H1 (cell line): ENCODE results near the gene DDX60. TPM values are rescaled to one million over a fixed set of nuclear protein-coding genes. Genes with fewer than 3 reads are reported as not detected.

Source experiments
- CTCF ChIA-PET: fragments of 300-600 bp; sonication (Branson Sonifier 250); formaldehyde crosslinking; loops from one replicate; lab custom pipeline; 2021; ENCODE audit not compliant: partially characterized antibody; lab: Charles Lee
- POLR2A ChIA-PET: fragments of 300-600 bp; sonication (Branson Sonifier 250); formaldehyde crosslinking; loops from one replicate; lab custom pipeline; 2021; ENCODE audit warnings: inconsistent platforms; ENCODE audit not compliant: partially characterized antibody; lab: Charles Lee
- DNase-seq, 2 experiments: peaks; one replicate each; pipeline versions ENCODE4 v3.0.0 to v3.0.0-alpha.2; 2010 to 2022; ENCODE audit warnings: low spot score in 2 of 2, low read depth in 1 of 2, mixed read lengths in 1 of 2
- FAIRE-seq: peaks from 2 replicates; lab custom pipeline; 2011; peaks lifted over from hg19 to GRCh38; lab: Jason Lieb, UNC
- H2AFZ ChIP-seq: 2 replicates; pipeline ENCODE4 v1.8.1; 2012; ENCODE audit warnings: low read length, inconsistent platforms
- H2AK5ac ChIP-seq: 2 replicates; pipeline ENCODE4 v1.6.1; 2013; ENCODE audit warnings: low read depth, low read length
- H2BK120ac ChIP-seq: replicated peaks from 2 replicates; pipeline ENCODE3; 2013; ENCODE audit warnings: low read depth, low read length, inconsistent platforms
- H2BK12ac ChIP-seq: 2 replicates; pipeline ENCODE4 v1.6.1; 2013; ENCODE audit warnings: low read depth, low read length
- H2BK15ac ChIP-seq: 2 replicates; pipeline ENCODE4 v1.6.1; 2013; ENCODE audit warnings: low read length
- H2BK20ac ChIP-seq: 2 replicates; pipeline ENCODE4 v1.6.1; 2013; ENCODE audit warnings: low read length
- H2BK5ac ChIP-seq: 2 replicates; pipeline ENCODE4 v1.6.1; 2013; ENCODE audit warnings: low read depth, low read length
- H3K14ac ChIP-seq: 2 replicates; pipeline ENCODE4 v1.6.1; 2013; ENCODE audit warnings: inconsistent platforms; ENCODE audit not compliant: insufficient read length
- H3K18ac ChIP-seq: 2 replicates; pipeline ENCODE4 v1.6.1; 2013; ENCODE audit warnings: low read length; ENCODE audit errors: extremely low read depth
- H3K23ac ChIP-seq: 2 replicates; pipeline ENCODE4 v1.6.1; 2013; ENCODE audit warnings: inconsistent platforms; ENCODE audit not compliant: insufficient read length
- H3K23me2 ChIP-seq: 2 replicates; pipeline ENCODE4 v1.6.1; 2013; ENCODE audit warnings: low read depth, low read length
- H3K27ac ChIP-seq: 2 replicates; pipeline ENCODE4 v1.6.1; 2011; ENCODE audit warnings: low read depth, low read length, inconsistent platforms
- H3K27me3 ChIP-seq, 4 experiments: replicated peaks in 1 of 4; 1 replicate in 1 of 4; 2 replicates in 3 of 4; pipeline versions ENCODE4 v1.6.1 to v1.8.1; 2011 to 2013; ENCODE audit warnings: low read length in 3 of 4, mild to moderate bottlenecking in 3 of 4, inconsistent platforms in 2 of 4, mixed read lengths in 2 of 4, moderate library complexity in 1 of 4; ENCODE audit not compliant: control insufficient read depth in 3 of 4, insufficient read depth in 3 of 4; ENCODE audit errors: extremely low read depth in 1 of 4
- H3K36me3 ChIP-seq, 4 experiments: 2 replicates each; pipeline versions ENCODE4 v1.6.1 to v1.8.1; 2011 to 2013; ENCODE audit warnings: mild to moderate bottlenecking in 4 of 4, low read length in 3 of 4, moderate library complexity in 2 of 4, control low read depth in 1 of 4, inconsistent platforms in 1 of 4; ENCODE audit not compliant: insufficient read depth in 4 of 4, control insufficient read depth in 2 of 4
- H3K4ac ChIP-seq: replicated peaks from 2 replicates; pipeline ENCODE3; 2013; ENCODE audit warnings: low read length, low read depth, mixed read lengths, inconsistent platforms; ENCODE audit not compliant: insufficient read length
- H3K4me1 ChIP-seq, 4 experiments: replicated peaks in 1 of 4; 1 replicate in 1 of 4; 2 replicates in 3 of 4; pipeline versions ENCODE4 v1.6.1 to v1.8.1; 2011 to 2013; ENCODE audit warnings: low read length in 3 of 4, inconsistent platforms in 2 of 4, mixed read lengths in 1 of 4; ENCODE audit not compliant: insufficient read depth in 4 of 4, control insufficient read depth in 3 of 4
- H3K4me2 ChIP-seq, 2 experiments: 2 replicates each; pipeline versions ENCODE4 v1.6.1 to v1.8.1; 2011 to 2013; ENCODE audit warnings: low read depth in 2 of 2, low read length in 2 of 2, control low read depth in 1 of 2, inconsistent platforms in 1 of 2, mild to moderate bottlenecking in 1 of 2; ENCODE audit not compliant: insufficient read depth in 1 of 2
- H3K4me3 ChIP-seq, 4 experiments: fragments of 200-600, 300-600 bp in 1 of 4; sonication (generic), shearing (Covaris generic), sonication (Bioruptor Twin) in 1 of 4; 2 replicates each; pipeline versions ENCODE4 v1.5.1 to v1.8.1; 2011 to 2016; ENCODE audit warnings: low read length in 4 of 4, low read depth in 3 of 4, control low read depth in 2 of 4, inconsistent platforms in 2 of 4, mild to moderate bottlenecking in 2 of 4, mixed read lengths in 1 of 4, moderate library complexity in 1 of 4; ENCODE audit not compliant: insufficient read depth in 2 of 4; ENCODE audit errors: extremely low read depth in 1 of 4
- H3K56ac ChIP-seq: replicated peaks from 2 replicates; pipeline ENCODE3; 2013; ENCODE audit warnings: low read depth, mild to moderate bottlenecking, mixed read lengths, low read length, inconsistent platforms; ENCODE audit not compliant: insufficient read length
- H3K79me1 ChIP-seq: 2 replicates; pipeline ENCODE4 v1.6.1; 2013; ENCODE audit warnings: low read depth, low read length, control low read depth
- H3K79me2 ChIP-seq, 2 experiments: 2 replicates each; pipeline versions ENCODE4 v1.6.1 to v1.8.1; 2012 to 2013; ENCODE audit warnings: low read length in 2 of 2, mild to moderate bottlenecking in 2 of 2, inconsistent platforms in 1 of 2; ENCODE audit not compliant: insufficient read depth in 2 of 2, control insufficient read depth in 1 of 2
- H3K9ac ChIP-seq, 4 experiments: replicated peaks in 1 of 4; 1 replicate in 1 of 4; 2 replicates in 3 of 4; pipeline versions ENCODE4 v1.6.1 to v1.8.1; 2011 to 2013; ENCODE audit warnings: low read depth in 3 of 4, low read length in 3 of 4, control low read depth in 2 of 4, mild to moderate bottlenecking in 2 of 4, moderate library complexity in 2 of 4, inconsistent platforms in 1 of 4; ENCODE audit errors: extremely low read depth in 1 of 4
- H3K9me3 ChIP-seq, 2 experiments: 2 replicates each; pipeline versions ENCODE4 v1.6.1 to v1.8.1; 2012 to 2013; ENCODE audit warnings: mild to moderate bottlenecking in 2 of 2, moderate library complexity in 2 of 2, control low read depth in 1 of 2, inconsistent platforms in 1 of 2, low read depth in 1 of 2, low read length in 1 of 2, mixed read lengths in 1 of 2; ENCODE audit not compliant: insufficient read depth in 2 of 2
- H4K20me1 ChIP-seq, 2 experiments: replicated peaks in 1 of 2; 2 replicates each; pipeline versions ENCODE3 to v1.8.1; 2011 to 2013; ENCODE audit warnings: inconsistent platforms in 2 of 2, low read length in 2 of 2, mild to moderate bottlenecking in 1 of 2; ENCODE audit not compliant: insufficient read depth in 2 of 2, control insufficient read depth in 1 of 2
- H4K5ac ChIP-seq: 2 replicates; pipeline ENCODE4 v1.6.1; 2013; ENCODE audit warnings: low read length, low read depth, mixed read lengths, inconsistent platforms; ENCODE audit not compliant: insufficient read length
- H4K8ac ChIP-seq: 2 replicates; pipeline ENCODE4 v1.8.0; 2013; ENCODE audit warnings: mild to moderate bottlenecking, moderate library complexity, low read length, inconsistent platforms; ENCODE audit not compliant: insufficient read depth; ENCODE audit errors: extremely low read depth
- H4K91ac ChIP-seq: replicated peaks from 2 replicates; pipeline ENCODE3; 2013; ENCODE audit warnings: low read length, mixed read lengths, inconsistent platforms; ENCODE audit not compliant: insufficient read length
- BCL11A ChIP-seq, 2 experiments: IDR thresholded peaks; one replicate each; pipeline ENCODE4 v1.6.1; 2011; ENCODE audit warnings: low read depth in 2 of 2, low read length in 2 of 2, mild to moderate bottlenecking in 2 of 2
- CHD2 ChIP-seq: IDR thresholded peaks from 2 replicates; pipeline ENCODE4 v1.6.1; 2012; ENCODE audit warnings: low read length, improper control_type of control experiment
- HDAC2 ChIP-seq, 2 experiments: fragments of 300-600 bp in 1 of 2; sonication (generic) in 1 of 2; IDR thresholded peaks; 2 replicates each; pipeline ENCODE4 v1.6.1; 2011 to 2012; ENCODE audit warnings: low read depth in 2 of 2, low read length in 2 of 2, mild to moderate bottlenecking in 2 of 2, moderate library complexity in 2 of 2, borderline replicate concordance in 1 of 2, inconsistent platforms in 1 of 2
- KDM5A ChIP-seq: fragments of 200-600 bp; IDR thresholded peaks from 2 replicates; pipeline ENCODE4 v1.7.1; 2012; ENCODE audit warnings: mild to moderate bottlenecking, low read length, inconsistent platforms, mixed read lengths
- NANOG ChIP-seq: IDR thresholded peaks from 2 replicates; pipeline ENCODE4 v1.6.1; 2011; ENCODE audit warnings: low read length, low read depth, mild to moderate bottlenecking, inconsistent platforms; ENCODE audit not compliant: insufficient read depth, poor library complexity, severe bottlenecking
- NRF1 ChIP-seq: IDR thresholded peaks from 2 replicates; pipeline ENCODE4 v1.6.1; 2011; ENCODE audit warnings: mild to moderate bottlenecking, low read depth, low read length, improper control_type of control experiment
- PHF8 ChIP-seq: fragments of 200-600 bp; sonication (generic); conservative IDR thresholded peaks from 2 replicates; pipeline ENCODE4 v1.7.1; 2012; ENCODE audit warnings: low read depth, mild to moderate bottlenecking, inconsistent platforms, low read length, moderate library complexity
- POU5F1 ChIP-seq: IDR thresholded peaks from 2 replicates; pipeline ENCODE4 v1.6.1; 2011; ENCODE audit warnings: low read depth, mild to moderate bottlenecking, low read length, moderate library complexity
- RXRA ChIP-seq: IDR thresholded peaks from 2 replicates; pipeline ENCODE4 v1.6.1; 2011; ENCODE audit warnings: low read depth, mild to moderate bottlenecking, low read length, moderate library complexity; ENCODE audit not compliant: insufficient read depth
- SIX5 ChIP-seq: IDR thresholded peaks from 2 replicates; pipeline ENCODE4 v1.6.1; 2011; ENCODE audit warnings: mild to moderate bottlenecking, low read depth, low read length
- TAF1 ChIP-seq: IDR thresholded peaks from 2 replicates; pipeline ENCODE4 v1.6.1; 2011; ENCODE audit warnings: mild to moderate bottlenecking, low read depth, low read length
- TCF12 ChIP-seq: IDR thresholded peaks from 2 replicates; pipeline ENCODE4 v1.6.1; 2011; ENCODE audit warnings: low read depth, mild to moderate bottlenecking, low read length
- WGBS, 2 experiments: shearing (Covaris generic) in 1 of 2; methylation state at CpG; one replicate each; pipeline versions ENCODE4 v1.1.6 to v1.1.7; 2013 to 2015; ENCODE audit warnings: low lambda C conversion rate in 2 of 2, mixed read lengths in 2 of 2, inconsistent platforms in 1 of 2, low coverage in 1 of 2, missing lambda C conversion rate in 1 of 2; ENCODE audit not compliant: insufficient replicate concordance in 2 of 2, insufficient coverage in 1 of 2, insufficient read length in 1 of 2; ENCODE audit errors: extremely low coverage in 1 of 2, missing lambda C conversion rate in 1 of 2; 5-methylcytosine and 5-hydroxymethylcytosine counted together
- polyA plus RNA-seq, 7 experiments: library from polyadenylated mRNA; depleted of rRNA in 3 of 7; stranded (reverse) in 5 of 7; unstranded in 2 of 7; fragments of >200 nt in 5 of 7; fragments of 200-250 nt in 2 of 7; gene quantifications; 1 replicate in 5 of 7; 2 replicates in 1 of 7; 4 replicates in 1 of 7; pipeline versions ENCODE4 v1.2.1 to v1.2.3, GENCODE V29; 2011 to 2013; ENCODE audit warnings: missing spikeins in 2 of 7, mixed read lengths in 2 of 7
- total RNA-seq: library from RNA; stranded (reverse); fragmentation: NEBNext Ultra II Directional; extraction: Animal tissue kit (Norgen Biotek cat#: 25700); gene quantifications from 2 replicates; pipeline ENCODE4 v1.2.1, GENCODE V29; 2021
- TF ChIP-seq, protein P1 (sequence below): IDR thresholded peaks from 2 replicates; pipeline ENCODE4 v1.6.1; 2012; ENCODE audit warnings: low read length, inconsistent platforms

DDX60 gene
- total and polyA plus RNA-seq, 2 of the 8 experiments (the other 6 are each of a cell fraction or from before 2014, with no cell fraction given), result 1.00 to 1.6 TPM

DNA sequence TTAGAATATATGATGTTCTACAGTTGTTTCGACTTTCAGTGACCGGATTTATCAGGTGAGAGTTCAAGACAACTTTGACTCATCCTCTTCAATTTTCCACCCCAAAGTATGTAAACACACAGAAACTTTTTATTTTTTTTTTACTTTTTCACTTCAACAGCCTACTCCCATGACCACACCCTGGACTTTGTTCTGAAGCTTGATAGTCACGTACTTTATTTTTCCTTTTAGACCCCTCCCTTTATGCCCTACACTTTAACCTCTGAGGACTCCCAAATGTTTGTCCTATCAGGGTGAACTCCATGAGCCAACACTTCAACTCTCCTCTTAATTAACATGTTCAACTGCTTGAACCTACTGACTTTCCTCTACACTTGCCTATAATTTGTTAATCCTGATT, 2.5 kb upstream of the DDX60 start:
- no peak overlapping the region for H2BK20ac ChIP-seq
- no peak overlapping the region for H3K4ac ChIP-seq
- no peaks in the 10 kb centered on the region for H3K79me1 ChIP-seq
- H4K5ac ChIP-seq, result no peak overlapping the region
- H2BK15ac ChIP-seq, result no peak overlapping the region
- no peak overlapping the region for H3K14ac ChIP-seq
- H3K23me2 ChIP-seq, result peaks cover 7% of the 10 kb centered on the region
- H2AFZ ChIP-seq, result no peak overlapping the region
- no peak overlapping the region for H4K8ac ChIP-seq
- FAIRE-seq (no peak), DNase-seq (no peak)
- ChIA-PET CTCF (interaction anchor here (0.6 to 0.7 kb wide), 3 partner anchors 63 to 205 kb away, joined by 4 read pairs; no protein-coding TSS in a partner anchor), POLR2A (no interaction called here)
- no peak overlapping the region for H3K4me2 ChIP-seq
- no peak overlapping the region for H3K56ac ChIP-seq
- H3K23ac ChIP-seq, result no peak overlapping the region
- no peaks in the 10 kb centered on the region for H3K36me3 ChIP-seq
- no peak overlapping the region for H3K18ac ChIP-seq
- no peak overlapping the region for H3K4me3 ChIP-seq
- no peaks in the 10 kb centered on the region for H3K79me2 ChIP-seq
- no peak overlapping the region for H3K27ac ChIP-seq
- H2AK5ac ChIP-seq, result no peak overlapping the region
- no peak overlapping the region for H2BK120ac ChIP-seq
- H3K9me3 ChIP-seq, result no peaks in the 10 kb centered on the region
- no peak overlapping the region for H2BK5ac ChIP-seq
- H3K9ac ChIP-seq, result no peak overlapping the region
- peaks cover 0 to 8% (median 4%) of the 10 kb centered on the region in 4 experiments; a peak in 5 of 7 replicates for H3K4me1 ChIP-seq
- H2BK12ac ChIP-seq, result no peak overlapping the region
- H4K91ac ChIP-seq, result no peak overlapping the region
- H4K20me1 ChIP-seq, result no peaks in the 10 kb centered on the region
- no peaks in the 10 kb centered on the region for H3K27me3 ChIP-seq
- WGBS, 2 experiments, result 95% methylated on average over 3 of the region's 3 CpGs; no CpG with 5 or more reads in 1 of the 2 experiments
- TF ChIP-seq NANOG (no peak), NRF1 (no peak), TAF1 (no peak), POU5F1 (no peak), RXRA (no peak), PHF8 (no peak), KDM5A (no peak), CHD2 (no peak), SIX5 (no peak), TCF12 (no peak), BCL11A (IDR thresholded peaks at IDR 0.05; ENCODE audit: low read depth in 2 of 2, low read length in 2 of 2) (no peak), HDAC2 (IDR thresholded peaks at IDR 0.05; ENCODE audit: borderline replicate concordance in 1 of 2, low read depth in 2 of 2, low read length in 2 of 2) (no peak)
- TF ChIP-seq, protein P1, sequence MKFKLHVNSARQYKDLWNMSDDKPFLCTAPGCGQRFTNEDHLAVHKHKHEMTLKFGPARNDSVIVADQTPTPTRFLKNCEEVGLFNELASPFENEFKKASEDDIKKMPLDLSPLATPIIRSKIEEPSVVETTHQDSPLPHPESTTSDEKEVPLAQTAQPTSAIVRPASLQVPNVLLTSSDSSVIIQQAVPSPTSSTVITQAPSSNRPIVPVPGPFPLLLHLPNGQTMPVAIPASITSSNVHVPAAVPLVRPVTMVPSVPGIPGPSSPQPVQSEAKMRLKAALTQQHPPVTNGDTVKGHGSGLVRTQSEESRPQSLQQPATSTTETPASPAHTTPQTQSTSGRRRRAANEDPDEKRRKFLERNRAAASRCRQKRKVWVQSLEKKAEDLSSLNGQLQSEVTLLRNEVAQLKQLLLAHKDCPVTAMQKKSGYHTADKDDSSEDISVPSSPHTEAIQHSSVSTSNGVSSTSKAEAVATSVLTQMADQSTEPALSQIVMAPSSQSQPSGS, result no peak
